Fibroblast of pulmonary artery (primary cell): ENCODE results near the gene YWHAH.
A peak's percentile ranks its signal among the peaks of the same experiment; 100 is the strongest.

Experiments used
- DNase-seq: peaks from one replicate; pipeline ENCODE4 v3.0.0-alpha.2; 2010; ENCODE audit warnings: low read depth
- H3K4me3 ChIP-seq: replicated peaks from 2 replicates; pipeline ENCODE4 v1.5.1; 2011; ENCODE audit warnings: low read depth, mild to moderate bottlenecking, control low read depth, low read length, moderate library complexity
- CTCF ChIP-seq: IDR thresholded peaks from 2 replicates; pipeline ENCODE4 v1.5.1; 2011; ENCODE audit warnings: mild to moderate bottlenecking, control low read depth, low read length, inconsistent platforms; ENCODE audit errors: missing control alignments

Gene YWHAH

GRCh38 chr22:31945971-31946680 lies 1.8 kb downstream of the YWHAH start:
- DNase-seq: no peak
- no peak for TF ChIP-seq CTCF
- H3K4me3 ChIP-seq: peak overlapping the region; percentile 92

GRCh38 chr22:31947296-31947695 lies 3.0 kb downstream of the YWHAH start:
- DNase-seq: peak; percentile 53
- TF ChIP-seq CTCF: peak; percentile 66
- H3K4me3 ChIP-seq: no peak overlapping the region

GRCh38 chr22:31948002-31948401 lies 3.7 kb downstream of the YWHAH start:
- DNase-seq: no peak
- TF ChIP-seq CTCF: no peak

GRCh38 chr22:31950226-31950625 lies 5.9 kb downstream of the YWHAH start:
- no peak overlapping the region for H3K4me3 ChIP-seq
- TF ChIP-seq CTCF: no peak
- DNase-seq: no peak

More at GRCh38 chr22:31948002-31948401, 3.7 kb downstream of the YWHAH start:
- H3K4me3 ChIP-seq: no peak overlapping the region

- H3K4me3 ChIP-seq: no peak overlapping the region
- no peak for DNase-seq
These were observed 7.1 kb downstream of the YWHAH start for GRCh38 chr22:31951194-31952093.

GRCh38 chr22:31952094-31952401 lies 7.7 kb downstream of the YWHAH start:
- H3K4me3 ChIP-seq: no peak overlapping the region
- no peak for DNase-seq
- no peak for TF ChIP-seq CTCF

More at GRCh38 chr22:31951194-31952093, 7.1 kb downstream of the YWHAH start:
- no peak for TF ChIP-seq CTCF

GRCh38 chr22:31952472-31952871 lies 8.1 kb downstream of the YWHAH start:
- DNase-seq: peak; percentile 86
- no peak overlapping the region for H3K4me3 ChIP-seq
- no peak for TF ChIP-seq CTCF
